Fibroblast of lung (primary cell): ENCODE measurements around the gene CAP1. TPM values are rescaled to one million over a fixed set of nuclear protein-coding genes. Genes with fewer than 3 reads are reported as not detected.

Source experiments
- DNase-seq, 2 donors: peaks; one replicate each; pipeline versions ENCODE4 v3.0.0 to v3.0.0-alpha.2; 2010; ENCODE audit warnings: low read depth in 2 of 2
- H2AFZ ChIP-seq: 2 replicates; pipeline ENCODE4 v1.5.1; 2012; ENCODE audit warnings: low read length, control low read depth, inconsistent platforms
- H3K27ac ChIP-seq: 2 replicates; pipeline ENCODE4 v1.5.1; 2011; ENCODE audit warnings: low read length, control low read depth; ENCODE audit not compliant: insufficient read depth
- H3K27me3 ChIP-seq: 2 replicates; pipeline ENCODE4 v1.5.1; 2011; ENCODE audit warnings: mild to moderate bottlenecking, low read length; ENCODE audit not compliant: control insufficient read depth, insufficient read depth
- H3K36me3 ChIP-seq: 2 replicates; pipeline ENCODE4 v1.5.1; 2011; ENCODE audit warnings: low read length; ENCODE audit not compliant: control insufficient read depth, insufficient read depth
- H3K4me1 ChIP-seq: 2 replicates; pipeline ENCODE4 v1.5.1; 2011; ENCODE audit warnings: low read length; ENCODE audit not compliant: control insufficient read depth, insufficient read depth; ENCODE audit errors: extremely low read depth
- H3K4me2 ChIP-seq: 2 replicates; pipeline ENCODE4 v1.5.1; 2011; ENCODE audit warnings: low read length, control low read depth; ENCODE audit not compliant: insufficient read depth; ENCODE audit errors: extremely low read depth
- H3K4me3 ChIP-seq, 4 experiments: fragments of 200-600 bp in 1 of 4; sonication (generic) in 1 of 4; replicated peaks in 1 of 4; 2 replicates each; pipeline ENCODE4 v1.5.1; 2011 to 2016; ENCODE audit warnings: low read length in 4 of 4, low read depth in 3 of 4, mild to moderate bottlenecking in 3 of 4, control low read depth in 2 of 4, inconsistent platforms in 1 of 4, mixed read lengths in 1 of 4; ENCODE audit not compliant: insufficient read depth in 1 of 4; ENCODE audit errors: control extremely low read depth in 1 of 4
- H3K79me2 ChIP-seq: 2 replicates; pipeline ENCODE4 v1.5.1; 2012; ENCODE audit warnings: mild to moderate bottlenecking, low read length, inconsistent platforms; ENCODE audit not compliant: control insufficient read depth, insufficient read depth
- H3K9ac ChIP-seq: 2 replicates; pipeline ENCODE4 v1.5.1; 2011; ENCODE audit warnings: mild to moderate bottlenecking, low read length, control low read depth; ENCODE audit not compliant: insufficient read depth
- H3K9me3 ChIP-seq: 2 replicates; pipeline ENCODE4 v1.5.1; 2012; ENCODE audit warnings: low read depth, low read length; ENCODE audit not compliant: control insufficient read depth, insufficient read depth
- H4K20me1 ChIP-seq: 2 replicates; pipeline ENCODE4 v1.5.1; 2011; ENCODE audit warnings: low read length; ENCODE audit not compliant: control insufficient read depth, insufficient read depth; ENCODE audit errors: extremely low read depth
- CTCF ChIP-seq, 2 donors: IDR thresholded peaks in 1 of 2; conservative IDR thresholded peaks in 1 of 2; 1 replicate in 1 of 2; 2 replicates in 1 of 2; pipeline ENCODE4 v1.5.1; 2011 to 2012; ENCODE audit warnings: low read length in 2 of 2, control low read depth in 1 of 2, inconsistent platforms in 1 of 2, low read depth in 1 of 2, mild to moderate bottlenecking in 1 of 2
- EZH2 ChIP-seq: IDR thresholded peaks from 2 replicates; pipeline ENCODE4 v1.5.1; 2012; ENCODE audit warnings: low read length, control low read depth, mild to moderate bottlenecking; ENCODE audit errors: missing control alignments
- polyA plus RNA-seq, 2 donors: library from polyadenylated mRNA; depleted of rRNA in 1 of 2; stranded (reverse) in 1 of 2; unstranded in 1 of 2; fragments of >200 nt; gene quantifications; 2 replicates each; pipeline ENCODE4 v1.2.1, GENCODE V29; 2011 to 2012; ENCODE audit warnings: missing spikeins in 1 of 2
- total RNA-seq: library from RNA; depleted of rRNA; stranded (reverse); fragments of >200 nt; gene quantifications from 2 replicates; pipeline ENCODE4 v1.2.1, GENCODE V29; 2014

The CAP1 gene
- total and polyA plus RNA-seq, 2 donors (not counting 1 experiment from before 2014, with no cell fraction given) = 352 to 836 TPM

GRCh38 chr1:40095806-40096205 is 55.3 kb downstream of the CAP1 start:
- DNase-seq = no peak
- Histone ChIP-seq H3K4me3 (no peak overlapping the region), H3K36me3 (peaks cover 2% of the 10 kb centered on the region), H3K27me3 (no peaks in the 10 kb centered on the region), H3K9ac (no peak overlapping the region), H3K4me1 (peaks cover 4% of the 10 kb centered on the region), H3K9me3 (no peaks in the 10 kb centered on the region), H3K27ac (no peak overlapping the region), H4K20me1 (no peaks in the 10 kb centered on the region), H3K79me2 (peaks cover 12% of the 10 kb centered on the region), H3K4me2 (peak overlapping the region; percentile 46), H2AFZ (no peak overlapping the region)
- no peak for TF ChIP-seq CTCF (conservative IDR thresholded peaks at IDR 0.05 in 1 of 2, IDR thresholded peaks at IDR 0.05 in 1 of 2; ENCODE audit: low read depth in 1 of 2, low read length in 2 of 2)
- no peak for TF ChIP-seq EZH2

GRCh38 chr1:40096646-40096976 is 56.1 kb downstream of the CAP1 start:
- peak overlapping the region; percentile 64 for H3K27ac ChIP-seq
- H3K4me2 ChIP-seq = peak overlapping the region; percentile 96
- no peaks in the 10 kb centered on the region for H3K27me3 ChIP-seq
- peak overlapping the region; percentile 98 for H2AFZ ChIP-seq
- peak overlapping the region; percentile 66 for H3K9ac ChIP-seq
- DNase-seq = no peak
- H4K20me1 ChIP-seq = no peaks in the 10 kb centered on the region
- H3K36me3 ChIP-seq = no peaks in the 10 kb centered on the region
- TF ChIP-seq CTCF (conservative IDR thresholded peaks at IDR 0.05 in 1 of 2, IDR thresholded peaks at IDR 0.05 in 1 of 2; ENCODE audit: low read depth in 1 of 2, low read length in 2 of 2) (no peak), EZH2 (no peak)
- peak overlapping the region; percentile 82 to 90 (median 86) for H3K4me3 ChIP-seq
- no peaks in the 10 kb centered on the region for H3K9me3 ChIP-seq
- peaks cover 4% of the 10 kb centered on the region for H3K4me1 ChIP-seq
- H3K79me2 ChIP-seq = peaks cover 12% of the 10 kb centered on the region

- no peaks in the 10 kb centered on the region for H3K9me3 ChIP-seq
- H3K27me3 ChIP-seq = no peaks in the 10 kb centered on the region
- peak within 1 kb of the TSS; percentile 98 for H2AFZ ChIP-seq
- peak within 1 kb of the TSS; percentile 64 for H3K27ac ChIP-seq
- no peaks in the 10 kb centered on the region for H4K20me1 ChIP-seq
- peak within 1 kb of the TSS; percentile 96 for H3K4me2 ChIP-seq
- peak within 1 kb of the TSS; percentile 66 for H3K9ac ChIP-seq
- TF ChIP-seq CTCF (conservative IDR thresholded peaks at IDR 0.05 in 1 of 2, IDR thresholded peaks at IDR 0.05 in 1 of 2; ENCODE audit: low read depth in 1 of 2, low read length in 2 of 2) = peak; percentile 13 to 27
- no peak for TF ChIP-seq EZH2
- peaks cover 12% of the 10 kb centered on the region for H3K79me2 ChIP-seq
- H3K36me3 ChIP-seq = no peaks in the 10 kb centered on the region
- H3K4me1 ChIP-seq = peaks cover 4% of the 10 kb centered on the region
- DNase-seq = peak; percentile 65 to 67
- peak within 1 kb of the TSS; percentile 82 to 90 (median 86) for H3K4me3 ChIP-seq
These were observed 56.7 kb downstream of the CAP1 start, which contains the start of gene PPT1 for GRCh38 chr1:40096977-40097782. Gene PPT1 (minus strand): TSS chr1:40097252. CDS start chr1:40097238, 14 bp downstream.
